ENCODE data around the gene FAM227B. TPM values are rescaled to one million over a fixed set of nuclear protein-coding genes. Genes with fewer than 3 reads are reported as not detected.
"Not testable (repeated sequence)": the region's sequence is repeated elsewhere in the genome, so short reads cannot be mapped to it uniquely, and the experiment has no call there.

FAM227B gene
- total and polyA plus RNA-seq, 9 donors = 7.0 to 21.8 (median 11.5) TPM

DNA sequence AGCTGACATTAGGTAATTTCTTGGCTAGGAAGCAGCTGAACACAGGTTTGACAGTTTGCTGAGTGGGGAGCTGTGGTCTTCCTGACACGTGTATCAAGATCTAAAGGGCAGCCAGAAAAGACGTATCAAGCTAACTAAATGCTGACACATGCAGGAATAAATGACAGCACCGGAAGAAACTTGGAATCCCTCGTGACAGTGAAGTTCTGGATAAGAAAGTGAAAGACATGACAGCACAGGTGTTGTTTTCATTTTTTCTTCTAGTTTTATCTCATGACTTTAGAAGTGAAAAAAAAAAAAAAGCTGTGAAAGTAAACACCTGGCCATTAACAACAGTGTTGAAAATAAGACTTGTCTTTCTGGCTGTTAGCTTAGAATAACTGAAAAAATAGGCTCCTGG lies 148.9 kb downstream of the FAM227B start:
- no peak for DNase-seq
- no peaks in the 10 kb centered on the region for H3K36me3 ChIP-seq
- no peak overlapping the region for H3K27ac ChIP-seq
- H3K4me1 ChIP-seq (ENCODE audit: insufficient read depth) = peaks cover 2% of the 10 kb centered on the region
- no peak overlapping the region for H3K4me3 ChIP-seq
- intact Hi-C loops (cut with DNase I) = no loop called here
- 19 to 34% (median 28%) methylated on average over 4 of the region's 4 CpGs for WGBS, 3 donors
- TF ChIP-seq CTCF (IDR thresholded peaks at IDR 0.05) (no peak), POLR2A (IDR thresholded peaks at IDR 0.05) (no peak)
- H3K27me3 ChIP-seq = no peaks in the 10 kb centered on the region
- H3K9me3 ChIP-seq = no peaks in the 10 kb centered on the region

DNA sequence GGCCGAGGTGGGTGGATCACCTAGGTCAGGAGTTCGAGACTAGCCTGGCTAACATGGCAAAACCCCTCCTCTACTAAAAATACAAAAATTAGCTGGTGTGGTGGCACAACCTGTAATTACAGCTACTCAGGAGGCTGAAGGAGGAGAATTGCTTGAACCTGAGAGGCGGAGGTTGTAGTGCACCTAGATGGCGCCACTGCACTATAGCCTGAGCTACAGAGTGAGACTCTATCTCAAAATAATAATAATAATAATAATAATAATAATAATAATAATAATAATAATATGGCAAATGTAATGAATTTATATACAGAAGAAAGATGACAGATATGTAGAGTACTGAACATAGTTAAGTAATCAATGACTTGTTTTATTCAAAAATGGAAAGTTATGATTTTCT lies 149.4 kb downstream of the FAM227B start:
- DNase-seq = peak in 2 of 5 donors; percentile 36 to 48
- intact Hi-C loops (cut with DNase I); H3K27ac ChIP-seq; H3K4me1 ChIP-seq (ENCODE audit: insufficient read depth); H3K36me3 ChIP-seq; H3K27me3 ChIP-seq; H3K4me3 ChIP-seq; H3K9me3 ChIP-seq: not testable (repeated sequence)
- 81 to 93% (median 87%) methylated on average over 4 of the region's 4 CpGs for WGBS, 3 donors

GRCh38 chr15:49468481-49468839 lies 152.2 kb downstream of the FAM227B start:
- DNase-seq = no peak
- Histone ChIP-seq H3K27ac (no peak overlapping the region), H3K9me3 (no peaks in the 10 kb centered on the region), H3K27me3 (no peaks in the 10 kb centered on the region), H3K36me3 (no peaks in the 10 kb centered on the region), H3K4me1 (ENCODE audit: insufficient read depth) (peaks cover 2% of the 10 kb centered on the region), H3K4me3 (no peak overlapping the region)
- WGBS, 3 donors = 69 to 77% (median 71%) methylated on average over 2 of the region's 2 CpGs
- TF ChIP-seq EP300 (IDR thresholded peaks at IDR 0.05) = no peak
- no peak for TF ChIP-seq POLR2A (IDR thresholded peaks at IDR 0.05)
- TF ChIP-seq CTCF (IDR thresholded peaks at IDR 0.05) = no peak
- intact Hi-C loops (cut with DNase I) = no loop called here

- Histone ChIP-seq H3K9me3 (no peaks in the 10 kb centered on the region), H3K36me3 (no peaks in the 10 kb centered on the region), H3K27me3 (no peaks in the 10 kb centered on the region), H3K4me3 (no peak overlapping the region), H3K4me1 (ENCODE audit: insufficient read depth) (peaks cover 4% of the 10 kb centered on the region), H3K27ac (no peak overlapping the region)
- 44 to 65% (median 55%) methylated on average over 3 of the region's 3 CpGs for WGBS, 3 donors
- no peak for DNase-seq
- TF ChIP-seq CTCF (IDR thresholded peaks at IDR 0.05) = no peak
- no peak for TF ChIP-seq POLR2A (IDR thresholded peaks at IDR 0.05)
- TF ChIP-seq EP300 (IDR thresholded peaks at IDR 0.05) = no peak
- intact Hi-C loops (cut with DNase I) = no loop called here
Observed at GRCh38 chr15:49467746-49468480, 152.7 kb downstream of the FAM227B start.

GRCh38 chr15:49466119-49466518 lies 154.5 kb downstream of the FAM227B start:
- WGBS, 3 donors = 86 to 91% (median 88%) methylated on average over 1 of the region's 1 CpG
- Histone ChIP-seq H3K36me3 (no peaks in the 10 kb centered on the region), H3K9me3 (no peaks in the 10 kb centered on the region), H3K4me1 (ENCODE audit: insufficient read depth) (peaks cover 5% of the 10 kb centered on the region), H3K27me3 (no peaks in the 10 kb centered on the region), H3K27ac (peak overlapping the region in 1 of 2 donors; percentile 50), H3K4me3 (no peak overlapping the region)
- no peak for DNase-seq
- intact Hi-C loops (cut with DNase I) = no loop called here
- no peak for TF ChIP-seq CTCF (IDR thresholded peaks at IDR 0.05)
- no peak for TF ChIP-seq EP300 (IDR thresholded peaks at IDR 0.05)
- TF ChIP-seq POLR2A (IDR thresholded peaks at IDR 0.05) = no peak
